ENCODE results near the gene HPS1. TPM values are rescaled to one million over a fixed set of nuclear protein-coding genes. Genes with fewer than 3 reads are reported as not detected.

The HPS1 gene
- total RNA-seq, 1 experiment from 2014 or later, result 40.0 TPM

GRCh38 chr10:98432330-98432729, 14.4 kb downstream of the HPS1 start:
- no peak for DNase-seq (ENCODE audit: low spot score)

GRCh38 chr10:98431016-98431415, 15.7 kb downstream of the HPS1 start:
- DNase-seq (ENCODE audit: low spot score), result no peak

- DNase-seq (ENCODE audit: low spot score), result no peak
These were observed 16.3 kb downstream of the HPS1 start for GRCh38 chr10:98430427-98430826.

GRCh38 chr10:98429320-98430072, 17.2 kb downstream of the HPS1 start:
- DNase-seq (ENCODE audit: low spot score), result no peak

GRCh38 chr10:98427011-98427515, 19.7 kb downstream of the HPS1 start:
- DNase-seq (ENCODE audit: low spot score), result no peak

GRCh38 chr10:98425511-98426352, 21.0 kb downstream of the HPS1 start:
- DNase-seq (ENCODE audit: low spot score), result peak; percentile 45

GRCh38 chr10:98424295-98425254, 22.2 kb downstream of the HPS1 start:
- DNase-seq (ENCODE audit: low spot score), result no peak

- no peak for DNase-seq (ENCODE audit: low spot score)
These were observed 23.0 kb downstream of the HPS1 start for GRCh38 chr10:98423691-98424120.

- no peak for DNase-seq (ENCODE audit: low spot score)
These were observed 24.6 kb downstream of the HPS1 start for GRCh38 chr10:98422182-98422581.

- no peak for DNase-seq (ENCODE audit: low spot score)
These were observed 25.9 kb downstream of the HPS1 start for GRCh38 chr10:98420786-98421185.

- DNase-seq (ENCODE audit: low spot score), result no peak
These were observed 27.1 kb downstream of the HPS1 start for GRCh38 chr10:98419469-98420261.

- DNase-seq (ENCODE audit: low spot score), result no peak
These were observed 27.9 kb downstream of the HPS1 start for GRCh38 chr10:98418665-98419468.

GRCh38 chr10:98417973-98418664, 28.6 kb downstream of the HPS1 start:
- DNase-seq (ENCODE audit: low spot score), result no peak

- DNase-seq (ENCODE audit: low spot score), result no peak
These were observed 29.2 kb downstream of the HPS1 start for GRCh38 chr10:98417481-98417959.

- no peak for DNase-seq (ENCODE audit: low spot score)
These were observed 29.9 kb downstream of the HPS1 start for GRCh38 chr10:98416606-98417388.

GRCh38 chr10:98415731-98416119, 31.0 kb downstream of the HPS1 start:
- no peak for DNase-seq (ENCODE audit: low spot score)

- peak; percentile 94 for DNase-seq (ENCODE audit: low spot score)
These were observed 31.6 kb downstream of the HPS1 start, which contains the start of gene PYROXD2 for GRCh38 chr10:98414932-98415730. Gene PYROXD2 (minus strand): TSS chr10:98415182. CDS start chr10:98415135, 47 bp downstream.

Measured in A172 (cell line).